ENCODE data around the gene HINFP.
A peak's percentile ranks its signal among the peaks of the same experiment; 100 is the strongest.

HINFP gene

DNA sequence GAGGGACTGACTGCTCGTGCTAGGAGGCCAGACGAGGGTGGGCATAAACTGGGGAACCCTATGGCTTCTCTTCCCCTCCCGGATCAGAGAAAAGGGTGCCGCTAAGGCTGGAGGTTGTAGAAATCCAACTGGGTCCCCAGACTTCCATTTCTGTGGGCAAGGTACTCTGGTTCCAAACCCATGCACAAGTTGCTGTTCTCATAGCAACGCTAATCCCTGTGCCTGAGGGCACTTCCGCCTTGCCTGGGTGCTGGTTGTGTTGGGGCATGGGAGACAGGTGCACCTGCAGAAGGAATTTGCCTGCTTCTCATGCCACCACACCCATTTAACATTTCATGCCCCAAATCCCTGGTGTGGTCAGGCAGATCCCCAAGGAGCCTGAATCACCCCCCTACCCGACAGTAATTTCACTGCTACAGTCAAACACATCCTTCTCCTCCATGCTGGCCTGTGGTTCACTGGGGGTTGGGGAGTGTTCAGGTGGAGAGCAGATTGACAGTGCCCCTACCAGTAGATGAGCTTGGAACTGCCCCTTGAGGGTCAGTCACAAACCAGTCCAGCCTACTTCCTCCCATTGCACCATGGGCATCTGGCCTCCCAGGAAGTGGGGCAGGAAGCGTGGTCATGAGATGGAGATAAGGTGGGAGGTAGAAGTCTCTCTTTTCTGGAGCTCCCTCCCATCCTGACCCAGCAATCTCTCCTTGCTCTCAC, 13.1 kb upstream of the HINFP start:
- peak overlapping the region; percentile 86 for H3K27ac ChIP-seq (replicated peaks)
- peak overlapping the region; percentile 88 for H3K4me3 ChIP-seq (replicated peaks; ENCODE audit: insufficient read depth, low read length)
- DNase-seq (ENCODE audit: low read depth in 1 of 2, low spot score in 1 of 2), result peak in 1 of 2 experiments; percentile 73
- H3K27me3 ChIP-seq (ENCODE audit: insufficient read depth, poor library complexity, severe bottlenecking), result no peaks in the 10 kb centered on the region
- no peak for TF ChIP-seq POLR2AphosphoS5 (IDR thresholded peaks at IDR 0.05; ENCODE audit: low read depth)
- peak; percentile 73 for TF ChIP-seq SPI1 (IDR thresholded peaks at IDR 0.05; ENCODE audit: borderline replicate concordance, low read depth)
- TF ChIP-seq, protein P1, sequence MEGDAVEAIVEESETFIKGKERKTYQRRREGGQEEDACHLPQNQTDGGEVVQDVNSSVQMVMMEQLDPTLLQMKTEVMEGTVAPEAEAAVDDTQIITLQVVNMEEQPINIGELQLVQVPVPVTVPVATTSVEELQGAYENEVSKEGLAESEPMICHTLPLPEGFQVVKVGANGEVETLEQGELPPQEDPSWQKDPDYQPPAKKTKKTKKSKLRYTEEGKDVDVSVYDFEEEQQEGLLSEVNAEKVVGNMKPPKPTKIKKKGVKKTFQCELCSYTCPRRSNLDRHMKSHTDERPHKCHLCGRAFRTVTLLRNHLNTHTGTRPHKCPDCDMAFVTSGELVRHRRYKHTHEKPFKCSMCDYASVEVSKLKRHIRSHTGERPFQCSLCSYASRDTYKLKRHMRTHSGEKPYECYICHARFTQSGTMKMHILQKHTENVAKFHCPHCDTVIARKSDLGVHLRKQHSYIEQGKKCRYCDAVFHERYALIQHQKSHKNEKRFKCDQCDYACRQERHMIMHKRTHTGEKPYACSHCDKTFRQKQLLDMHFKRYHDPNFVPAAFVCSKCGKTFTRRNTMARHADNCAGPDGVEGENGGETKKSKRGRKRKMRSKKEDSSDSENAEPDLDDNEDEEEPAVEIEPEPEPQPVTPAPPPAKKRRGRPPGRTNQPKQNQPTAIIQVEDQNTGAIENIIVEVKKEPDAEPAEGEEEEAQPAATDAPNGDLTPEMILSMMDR (IDR thresholded peaks at IDR 0.05; ENCODE audit: insufficient read depth, low read length), result no peak

GRCh38 chr11:119108857-119109221, 12.5 kb upstream of the HINFP start:
- H3K27me3 ChIP-seq (ENCODE audit: insufficient read depth, poor library complexity, severe bottlenecking), result no peaks in the 10 kb centered on the region
- TF ChIP-seq SPI1 (IDR thresholded peaks at IDR 0.05; ENCODE audit: borderline replicate concordance, low read depth) (no peak), POLR2AphosphoS5 (IDR thresholded peaks at IDR 0.05; ENCODE audit: low read depth) (no peak), GABPA (IDR thresholded peaks at IDR 0.05; ENCODE audit: low read depth) (no peak)
- TF ChIP-seq, protein P1 (IDR thresholded peaks at IDR 0.05; ENCODE audit: insufficient read depth, low read length), result no peak
- TF ChIP-seq, protein P2, sequence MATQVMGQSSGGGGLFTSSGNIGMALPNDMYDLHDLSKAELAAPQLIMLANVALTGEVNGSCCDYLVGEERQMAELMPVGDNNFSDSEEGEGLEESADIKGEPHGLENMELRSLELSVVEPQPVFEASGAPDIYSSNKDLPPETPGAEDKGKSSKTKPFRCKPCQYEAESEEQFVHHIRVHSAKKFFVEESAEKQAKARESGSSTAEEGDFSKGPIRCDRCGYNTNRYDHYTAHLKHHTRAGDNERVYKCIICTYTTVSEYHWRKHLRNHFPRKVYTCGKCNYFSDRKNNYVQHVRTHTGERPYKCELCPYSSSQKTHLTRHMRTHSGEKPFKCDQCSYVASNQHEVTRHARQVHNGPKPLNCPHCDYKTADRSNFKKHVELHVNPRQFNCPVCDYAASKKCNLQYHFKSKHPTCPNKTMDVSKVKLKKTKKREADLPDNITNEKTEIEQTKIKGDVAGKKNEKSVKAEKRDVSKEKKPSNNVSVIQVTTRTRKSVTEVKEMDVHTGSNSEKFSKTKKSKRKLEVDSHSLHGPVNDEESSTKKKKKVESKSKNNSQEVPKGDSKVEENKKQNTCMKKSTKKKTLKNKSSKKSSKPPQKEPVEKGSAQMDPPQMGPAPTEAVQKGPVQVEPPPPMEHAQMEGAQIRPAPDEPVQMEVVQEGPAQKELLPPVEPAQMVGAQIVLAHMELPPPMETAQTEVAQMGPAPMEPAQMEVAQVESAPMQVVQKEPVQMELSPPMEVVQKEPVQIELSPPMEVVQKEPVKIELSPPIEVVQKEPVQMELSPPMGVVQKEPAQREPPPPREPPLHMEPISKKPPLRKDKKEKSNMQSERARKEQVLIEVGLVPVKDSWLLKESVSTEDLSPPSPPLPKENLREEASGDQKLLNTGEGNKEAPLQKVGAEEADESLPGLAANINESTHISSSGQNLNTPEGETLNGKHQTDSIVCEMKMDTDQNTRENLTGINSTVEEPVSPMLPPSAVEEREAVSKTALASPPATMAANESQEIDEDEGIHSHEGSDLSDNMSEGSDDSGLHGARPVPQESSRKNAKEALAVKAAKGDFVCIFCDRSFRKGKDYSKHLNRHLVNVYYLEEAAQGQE (IDR thresholded peaks at IDR 0.05; ENCODE audit: insufficient replicate concordance, low read depth), result no peak
- DNase-seq (ENCODE audit: low read depth in 1 of 2, low spot score in 1 of 2), result no peak
- peak overlapping the region; percentile 86 for H3K27ac ChIP-seq (replicated peaks)
- H3K4me3 ChIP-seq (replicated peaks; ENCODE audit: insufficient read depth, low read length), result peak overlapping the region; percentile 88

GRCh38 chr11:119109843-119110242, 11.5 kb upstream of the HINFP start:
- DNase-seq (ENCODE audit: low read depth in 1 of 2, low spot score in 1 of 2), result no peak
- TF ChIP-seq, protein P2 (IDR thresholded peaks at IDR 0.05; ENCODE audit: insufficient replicate concordance, low read depth), result no peak
- TF ChIP-seq SPI1 (IDR thresholded peaks at IDR 0.05; ENCODE audit: borderline replicate concordance, low read depth), result no peak
- no peak for TF ChIP-seq GABPA (IDR thresholded peaks at IDR 0.05; ENCODE audit: low read depth)
- no peak for TF ChIP-seq POLR2AphosphoS5 (IDR thresholded peaks at IDR 0.05; ENCODE audit: low read depth)
- TF ChIP-seq, protein P1 (IDR thresholded peaks at IDR 0.05; ENCODE audit: insufficient read depth, low read length), result no peak
- no peak overlapping the region for H3K27ac ChIP-seq (replicated peaks)
- H3K4me3 ChIP-seq (replicated peaks; ENCODE audit: insufficient read depth, low read length), result no peak overlapping the region
- no peaks in the 10 kb centered on the region for H3K27me3 ChIP-seq (ENCODE audit: insufficient read depth, poor library complexity, severe bottlenecking)

DNA sequence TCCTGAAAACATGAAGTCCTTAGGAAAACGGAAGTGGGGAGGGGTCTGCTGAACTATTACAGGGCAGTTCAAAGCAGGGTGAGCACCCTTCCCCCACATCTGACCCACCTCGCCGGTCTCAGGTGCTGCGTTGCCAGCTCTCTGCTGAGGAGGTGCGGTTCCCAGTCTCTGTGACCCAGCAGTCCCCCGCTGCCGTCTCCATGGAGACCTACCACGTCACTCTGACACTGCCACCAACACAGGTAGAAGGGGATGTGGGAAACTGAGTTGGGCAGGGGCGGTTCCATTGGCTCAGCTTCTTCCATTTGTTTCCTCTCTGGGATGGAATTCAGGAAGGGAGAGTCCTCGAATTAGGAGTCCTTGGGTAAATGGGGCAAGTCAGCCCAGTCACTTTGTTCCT, 10.9 kb upstream of the HINFP start:
- Histone ChIP-seq H3K27ac (replicated peaks) (no peak overlapping the region), H3K27me3 (ENCODE audit: insufficient read depth, poor library complexity, severe bottlenecking) (no peaks in the 10 kb centered on the region), H3K4me3 (replicated peaks; ENCODE audit: insufficient read depth, low read length) (no peak overlapping the region)
- DNase-seq (ENCODE audit: low read depth in 1 of 2, low spot score in 1 of 2), result no peak
- TF ChIP-seq, protein P2 (IDR thresholded peaks at IDR 0.05; ENCODE audit: insufficient replicate concordance, low read depth), result no peak
- TF ChIP-seq POLR2AphosphoS5 (IDR thresholded peaks at IDR 0.05; ENCODE audit: low read depth), result no peak
- no peak for TF ChIP-seq GABPA (IDR thresholded peaks at IDR 0.05; ENCODE audit: low read depth)
- TF ChIP-seq, protein P1 (IDR thresholded peaks at IDR 0.05; ENCODE audit: insufficient read depth, low read length), result no peak
- TF ChIP-seq SPI1 (IDR thresholded peaks at IDR 0.05; ENCODE audit: borderline replicate concordance, low read depth), result no peak

All from HL-60 (cell line).